ENCODE data around the gene WTIP. TPM values are rescaled to one million over a fixed set of nuclear protein-coding genes. Genes with fewer than 3 reads are reported as not detected.

WTIP gene
- total RNA-seq, 1 donor = 0.31 TPM

- H3K4me3 ChIP-seq (ENCODE audit: low read length) = no peak overlapping the region
- H3K4me1 ChIP-seq (ENCODE audit: insufficient read depth, low read length) = no peaks in the 10 kb centered on the region
- H3K9me3 ChIP-seq (ENCODE audit: low read depth, low read length) = no peaks in the 10 kb centered on the region
- H3K27me3 ChIP-seq (ENCODE audit: insufficient read depth, low read length) = no peaks in the 10 kb centered on the region
These were observed 8.7 kb downstream of the WTIP start for GRCh38 chr19:34490141-34490766.

GRCh38 chr19:34493038-34493648, 11.6 kb downstream of the WTIP start:
- H3K9me3 ChIP-seq (ENCODE audit: low read depth, low read length) = no peaks in the 10 kb centered on the region
- no peaks in the 10 kb centered on the region for H3K4me1 ChIP-seq (ENCODE audit: insufficient read depth, low read length)
- H3K27me3 ChIP-seq (ENCODE audit: insufficient read depth, low read length) = no peaks in the 10 kb centered on the region
- no peak overlapping the region for H3K4me3 ChIP-seq (ENCODE audit: low read length)

- Histone ChIP-seq H3K9me3 (ENCODE audit: low read depth, low read length) (no peaks in the 10 kb centered on the region), H3K27me3 (ENCODE audit: insufficient read depth, low read length) (no peaks in the 10 kb centered on the region), H3K4me1 (ENCODE audit: insufficient read depth, low read length) (no peaks in the 10 kb centered on the region), H3K4me3 (ENCODE audit: low read length) (no peak overlapping the region)
These were observed 12.1 kb downstream of the WTIP start for GRCh38 chr19:34493649-34494044.

GRCh38 chr19:34494601-34495000, 13.0 kb downstream of the WTIP start:
- no peak overlapping the region for H3K4me3 ChIP-seq (ENCODE audit: low read length)
- H3K27me3 ChIP-seq (ENCODE audit: insufficient read depth, low read length) = no peaks in the 10 kb centered on the region
- H3K4me1 ChIP-seq (ENCODE audit: insufficient read depth, low read length) = no peaks in the 10 kb centered on the region
- no peaks in the 10 kb centered on the region for H3K9me3 ChIP-seq (ENCODE audit: low read depth, low read length)

- Histone ChIP-seq H3K4me1 (ENCODE audit: insufficient read depth, low read length) (no peaks in the 10 kb centered on the region), H3K9me3 (ENCODE audit: low read depth, low read length) (no peaks in the 10 kb centered on the region), H3K27me3 (ENCODE audit: insufficient read depth, low read length) (peaks cover under 1% of the 10 kb centered on the region), H3K4me3 (ENCODE audit: low read length) (no peak overlapping the region)
These were observed 13.9 kb downstream of the WTIP start for GRCh38 chr19:34495416-34495815.

- Histone ChIP-seq H3K4me1 (ENCODE audit: insufficient read depth, low read length) (peaks cover 10% of the 10 kb centered on the region), H3K27me3 (ENCODE audit: insufficient read depth, low read length) (peaks cover 8% of the 10 kb centered on the region), H3K4me3 (ENCODE audit: low read length) (no peak overlapping the region), H3K9me3 (ENCODE audit: low read depth, low read length) (no peaks in the 10 kb centered on the region)
These were observed 15.7 kb downstream of the WTIP start for GRCh38 chr19:34497112-34497805.

GRCh38 chr19:34499155-34499834, 17.7 kb downstream of the WTIP start:
- peaks cover 10% of the 10 kb centered on the region for H3K4me1 ChIP-seq (ENCODE audit: insufficient read depth, low read length)
- H3K27me3 ChIP-seq (ENCODE audit: insufficient read depth, low read length) = peaks cover 8% of the 10 kb centered on the region
- H3K4me3 ChIP-seq (ENCODE audit: low read length) = no peak overlapping the region
- no peaks in the 10 kb centered on the region for H3K9me3 ChIP-seq (ENCODE audit: low read depth, low read length)

GRCh38 chr19:34500656-34501120, 19.1 kb downstream of the WTIP start:
- Histone ChIP-seq H3K4me1 (ENCODE audit: insufficient read depth, low read length) (peaks cover 10% of the 10 kb centered on the region), H3K4me3 (ENCODE audit: low read length) (no peak overlapping the region), H3K27me3 (ENCODE audit: insufficient read depth, low read length) (peaks cover 8% of the 10 kb centered on the region), H3K9me3 (ENCODE audit: low read depth, low read length) (no peaks in the 10 kb centered on the region)

GRCh38 chr19:34501339-34502320, 20.1 kb downstream of the WTIP start:
- H3K4me1 ChIP-seq (ENCODE audit: insufficient read depth, low read length) = peaks cover 10% of the 10 kb centered on the region
- H3K4me3 ChIP-seq (ENCODE audit: low read length) = no peak overlapping the region
- H3K9me3 ChIP-seq (ENCODE audit: low read depth, low read length) = no peaks in the 10 kb centered on the region
- H3K27me3 ChIP-seq (ENCODE audit: insufficient read depth, low read length) = peaks cover 8% of the 10 kb centered on the region

- no peak overlapping the region for H3K4me3 ChIP-seq (ENCODE audit: low read length)
- H3K4me1 ChIP-seq (ENCODE audit: insufficient read depth, low read length) = peaks cover 10% of the 10 kb centered on the region
- H3K9me3 ChIP-seq (ENCODE audit: low read depth, low read length) = no peaks in the 10 kb centered on the region
- H3K27me3 ChIP-seq (ENCODE audit: insufficient read depth, low read length) = peaks cover 8% of the 10 kb centered on the region
These were observed 21.2 kb downstream of the WTIP start for GRCh38 chr19:34502582-34503411.

- Histone ChIP-seq H3K27me3 (ENCODE audit: insufficient read depth, low read length) (peaks cover 8% of the 10 kb centered on the region), H3K4me3 (ENCODE audit: low read length) (no peak overlapping the region), H3K4me1 (ENCODE audit: insufficient read depth, low read length) (peaks cover 10% of the 10 kb centered on the region), H3K9me3 (ENCODE audit: low read depth, low read length) (no peaks in the 10 kb centered on the region)
These were observed 22.1 kb downstream of the WTIP start for GRCh38 chr19:34503531-34504272.

GRCh38 chr19:34504273-34504808, 22.8 kb downstream of the WTIP start:
- Histone ChIP-seq H3K9me3 (ENCODE audit: low read depth, low read length) (no peaks in the 10 kb centered on the region), H3K4me3 (ENCODE audit: low read length) (no peak overlapping the region), H3K27me3 (ENCODE audit: insufficient read depth, low read length) (peaks cover 8% of the 10 kb centered on the region), H3K4me1 (ENCODE audit: insufficient read depth, low read length) (peaks cover 10% of the 10 kb centered on the region)

- H3K27me3 ChIP-seq (ENCODE audit: insufficient read depth, low read length) = peaks cover 8% of the 10 kb centered on the region
- H3K4me1 ChIP-seq (ENCODE audit: insufficient read depth, low read length) = peaks cover 10% of the 10 kb centered on the region
- no peaks in the 10 kb centered on the region for H3K9me3 ChIP-seq (ENCODE audit: low read depth, low read length)
- no peak overlapping the region for H3K4me3 ChIP-seq (ENCODE audit: low read length)
These were observed 23.3 kb downstream of the WTIP start for GRCh38 chr19:34504809-34505291.

Data from mononuclear cell (primary cell).